ENCODE data around the gene DPP3.

The DPP3 gene

DNA sequence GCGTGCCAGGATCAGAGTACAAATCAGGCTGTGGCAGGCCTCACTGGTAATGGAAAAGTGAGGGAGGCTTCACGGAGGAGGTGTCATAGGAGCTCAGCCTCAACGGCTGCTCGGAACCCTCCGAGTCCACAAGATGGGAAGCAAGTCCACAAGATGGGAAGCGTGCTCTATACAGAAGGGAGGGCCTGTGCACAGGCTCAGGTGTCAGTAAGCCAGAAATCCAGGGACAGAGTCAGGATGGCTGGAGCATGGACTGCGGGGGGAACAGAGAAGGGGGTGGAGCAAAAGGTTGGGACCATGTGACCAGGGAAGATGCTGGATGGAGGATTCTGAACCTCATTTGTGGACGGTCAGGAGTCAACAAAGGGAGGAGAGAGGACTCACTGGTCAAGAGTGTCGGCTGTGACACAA, 3.4 kb upstream of the DPP3 start:
- no peaks in the 10 kb centered on the region for H3K27me3 ChIP-seq (ENCODE audit: insufficient read depth, poor library complexity, severe bottlenecking)
- DNase-seq (ENCODE audit: low read depth in 1 of 2, low spot score in 1 of 2) = no peak
- H3K27ac ChIP-seq (replicated peaks) = no peak overlapping the region
- TF ChIP-seq, protein P1, sequence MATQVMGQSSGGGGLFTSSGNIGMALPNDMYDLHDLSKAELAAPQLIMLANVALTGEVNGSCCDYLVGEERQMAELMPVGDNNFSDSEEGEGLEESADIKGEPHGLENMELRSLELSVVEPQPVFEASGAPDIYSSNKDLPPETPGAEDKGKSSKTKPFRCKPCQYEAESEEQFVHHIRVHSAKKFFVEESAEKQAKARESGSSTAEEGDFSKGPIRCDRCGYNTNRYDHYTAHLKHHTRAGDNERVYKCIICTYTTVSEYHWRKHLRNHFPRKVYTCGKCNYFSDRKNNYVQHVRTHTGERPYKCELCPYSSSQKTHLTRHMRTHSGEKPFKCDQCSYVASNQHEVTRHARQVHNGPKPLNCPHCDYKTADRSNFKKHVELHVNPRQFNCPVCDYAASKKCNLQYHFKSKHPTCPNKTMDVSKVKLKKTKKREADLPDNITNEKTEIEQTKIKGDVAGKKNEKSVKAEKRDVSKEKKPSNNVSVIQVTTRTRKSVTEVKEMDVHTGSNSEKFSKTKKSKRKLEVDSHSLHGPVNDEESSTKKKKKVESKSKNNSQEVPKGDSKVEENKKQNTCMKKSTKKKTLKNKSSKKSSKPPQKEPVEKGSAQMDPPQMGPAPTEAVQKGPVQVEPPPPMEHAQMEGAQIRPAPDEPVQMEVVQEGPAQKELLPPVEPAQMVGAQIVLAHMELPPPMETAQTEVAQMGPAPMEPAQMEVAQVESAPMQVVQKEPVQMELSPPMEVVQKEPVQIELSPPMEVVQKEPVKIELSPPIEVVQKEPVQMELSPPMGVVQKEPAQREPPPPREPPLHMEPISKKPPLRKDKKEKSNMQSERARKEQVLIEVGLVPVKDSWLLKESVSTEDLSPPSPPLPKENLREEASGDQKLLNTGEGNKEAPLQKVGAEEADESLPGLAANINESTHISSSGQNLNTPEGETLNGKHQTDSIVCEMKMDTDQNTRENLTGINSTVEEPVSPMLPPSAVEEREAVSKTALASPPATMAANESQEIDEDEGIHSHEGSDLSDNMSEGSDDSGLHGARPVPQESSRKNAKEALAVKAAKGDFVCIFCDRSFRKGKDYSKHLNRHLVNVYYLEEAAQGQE (IDR thresholded peaks at IDR 0.05; ENCODE audit: insufficient replicate concordance, low read depth) = no peak
- TF ChIP-seq POLR2AphosphoS5 (IDR thresholded peaks at IDR 0.05; ENCODE audit: low read depth) = no peak
- H3K4me3 ChIP-seq (replicated peaks; ENCODE audit: insufficient read depth, low read length) = no peak overlapping the region

DNA sequence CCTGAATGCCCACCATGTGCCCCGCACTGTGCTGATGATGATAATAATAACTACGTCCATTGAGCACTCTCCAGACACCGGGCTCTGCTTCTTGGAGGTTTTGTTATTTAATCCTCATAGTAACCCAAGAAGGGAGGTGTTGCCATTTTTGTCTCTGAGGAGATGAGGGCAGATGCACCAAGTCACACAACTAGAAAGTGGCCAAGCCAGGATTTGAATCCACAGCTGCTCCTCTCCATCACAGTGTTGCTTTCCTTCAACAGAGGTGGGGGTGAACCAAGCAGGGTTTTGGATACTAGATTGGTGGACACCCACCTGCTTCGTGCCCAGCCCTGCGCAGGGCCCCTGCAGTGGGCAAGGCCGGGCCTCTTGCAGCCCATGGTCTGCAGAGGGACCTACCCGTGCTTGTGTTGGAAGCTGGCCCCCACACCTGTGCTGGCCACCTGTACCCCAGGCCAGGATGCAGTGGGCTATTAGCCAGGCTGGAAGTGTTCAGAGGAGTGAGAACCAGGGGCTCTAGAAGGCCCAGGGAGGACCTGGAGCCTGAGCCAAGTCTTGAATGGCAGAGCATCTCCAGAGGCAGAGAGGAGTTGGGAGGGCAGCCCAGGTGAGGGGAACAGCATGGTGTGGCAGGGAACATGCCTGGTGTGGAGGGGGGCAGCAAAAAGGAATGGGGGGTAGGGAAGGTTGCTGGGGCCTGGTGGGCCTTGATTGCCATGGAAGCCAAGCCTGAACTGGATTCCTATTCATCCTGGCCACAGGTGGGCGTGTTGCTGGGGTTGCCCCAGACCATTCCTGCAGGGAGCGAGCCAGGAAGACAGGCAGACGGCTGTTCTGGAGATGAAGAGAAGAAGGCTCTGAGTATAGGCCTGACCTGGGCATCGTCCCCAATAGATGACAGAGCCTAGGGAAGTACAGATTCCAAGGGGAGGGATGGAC, 2.7 kb upstream of the DPP3 start:
- no peak overlapping the region for H3K4me3 ChIP-seq (replicated peaks; ENCODE audit: insufficient read depth, low read length)
- no peaks in the 10 kb centered on the region for H3K27me3 ChIP-seq (ENCODE audit: insufficient read depth, poor library complexity, severe bottlenecking)
- DNase-seq (ENCODE audit: low read depth in 1 of 2, low spot score in 1 of 2) = no peak
- H3K27ac ChIP-seq (replicated peaks) = no peak overlapping the region
- TF ChIP-seq, protein P2, sequence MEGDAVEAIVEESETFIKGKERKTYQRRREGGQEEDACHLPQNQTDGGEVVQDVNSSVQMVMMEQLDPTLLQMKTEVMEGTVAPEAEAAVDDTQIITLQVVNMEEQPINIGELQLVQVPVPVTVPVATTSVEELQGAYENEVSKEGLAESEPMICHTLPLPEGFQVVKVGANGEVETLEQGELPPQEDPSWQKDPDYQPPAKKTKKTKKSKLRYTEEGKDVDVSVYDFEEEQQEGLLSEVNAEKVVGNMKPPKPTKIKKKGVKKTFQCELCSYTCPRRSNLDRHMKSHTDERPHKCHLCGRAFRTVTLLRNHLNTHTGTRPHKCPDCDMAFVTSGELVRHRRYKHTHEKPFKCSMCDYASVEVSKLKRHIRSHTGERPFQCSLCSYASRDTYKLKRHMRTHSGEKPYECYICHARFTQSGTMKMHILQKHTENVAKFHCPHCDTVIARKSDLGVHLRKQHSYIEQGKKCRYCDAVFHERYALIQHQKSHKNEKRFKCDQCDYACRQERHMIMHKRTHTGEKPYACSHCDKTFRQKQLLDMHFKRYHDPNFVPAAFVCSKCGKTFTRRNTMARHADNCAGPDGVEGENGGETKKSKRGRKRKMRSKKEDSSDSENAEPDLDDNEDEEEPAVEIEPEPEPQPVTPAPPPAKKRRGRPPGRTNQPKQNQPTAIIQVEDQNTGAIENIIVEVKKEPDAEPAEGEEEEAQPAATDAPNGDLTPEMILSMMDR (IDR thresholded peaks at IDR 0.05; ENCODE audit: insufficient read depth, low read length) = no peak
- no peak for TF ChIP-seq POLR2AphosphoS5 (IDR thresholded peaks at IDR 0.05; ENCODE audit: low read depth)
- TF ChIP-seq, protein P1 (IDR thresholded peaks at IDR 0.05; ENCODE audit: insufficient replicate concordance, low read depth) = no peak
- TF ChIP-seq GABPA (IDR thresholded peaks at IDR 0.05; ENCODE audit: low read depth) = no peak
- TF ChIP-seq SPI1 (IDR thresholded peaks at IDR 0.05; ENCODE audit: borderline replicate concordance, low read depth) = no peak

DNA sequence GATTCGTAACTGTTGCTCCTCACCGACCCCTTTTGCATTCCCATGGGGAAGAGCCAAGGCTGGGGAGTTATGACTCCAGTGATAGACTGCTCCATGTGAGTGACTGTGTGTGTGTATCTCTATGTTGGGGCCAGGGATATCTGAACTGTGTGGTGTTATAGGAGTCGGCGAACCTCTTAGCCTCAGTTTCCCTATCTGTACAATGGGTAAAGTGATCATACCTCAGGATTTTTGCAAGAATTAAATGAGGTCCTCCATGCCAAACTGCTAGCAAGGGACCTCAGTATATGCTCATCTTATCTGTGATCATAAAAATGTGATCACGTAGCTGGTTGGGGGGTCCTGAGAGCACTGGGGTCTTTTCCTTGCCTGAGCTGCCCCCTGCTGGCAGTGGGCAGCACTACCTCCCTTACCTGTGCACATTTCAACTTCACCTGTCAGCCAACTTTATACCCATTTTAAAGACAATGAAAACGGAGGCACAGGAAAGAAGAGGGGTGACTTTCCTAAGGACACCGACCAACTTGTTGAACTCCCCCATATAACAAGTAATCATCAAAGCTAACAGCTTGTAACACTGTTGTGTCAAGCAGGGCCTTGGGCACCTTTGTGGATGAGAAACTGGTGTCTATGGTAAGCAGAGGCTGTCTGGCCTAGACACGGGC, 1.4 kb upstream of the DPP3 start:
- Histone ChIP-seq H3K4me3 (replicated peaks; ENCODE audit: insufficient read depth, low read length) (peak overlapping the region; percentile 78), H3K27me3 (ENCODE audit: insufficient read depth, poor library complexity, severe bottlenecking) (no peaks in the 10 kb centered on the region), H3K27ac (replicated peaks) (peak overlapping the region; percentile 87; the same call in 1 of the 2 replicates)
- no peak for DNase-seq (ENCODE audit: low read depth in 1 of 2, low spot score in 1 of 2)
- TF ChIP-seq GABPA (IDR thresholded peaks at IDR 0.05; ENCODE audit: low read depth) (no peak), POLR2AphosphoS5 (IDR thresholded peaks at IDR 0.05; ENCODE audit: low read depth) (no peak), SPI1 (IDR thresholded peaks at IDR 0.05; ENCODE audit: borderline replicate concordance, low read depth) (no peak)
- TF ChIP-seq, protein P1 (IDR thresholded peaks at IDR 0.05; ENCODE audit: insufficient replicate concordance, low read depth) = peak; percentile 48
- TF ChIP-seq, protein P2 (IDR thresholded peaks at IDR 0.05; ENCODE audit: insufficient read depth, low read length) = peak; percentile 76

Measured in HL-60 (cell line).